Adrenal gland (tissue), 5 donors: ENCODE measurements around the gene INVS.

Experiments
- CTCF ChIP-seq, 6 experiments: fragments of 450-650 bp in 4 of 6; fragments of 200-600 bp in 2 of 6; sonication (generic) in 1 of 6; IDR thresholded peaks; 1 replicate in 5 of 6; 2 replicates in 1 of 6; pipeline versions ENCODE4 v1.5.1 to v1.8.0; 2016 to 2021; ENCODE audit warnings: antibody characterized with exemption in 6 of 6, mild to moderate bottlenecking in 2 of 6, moderate library complexity in 1 of 6
- POLR2A ChIP-seq, 2 donors: fragments of 450-650 bp; IDR thresholded peaks; one replicate each; pipeline ENCODE4 v1.6.1; 2017; ENCODE audit warnings: antibody characterized with exemption in 2 of 2, mild to moderate bottlenecking in 2 of 2, moderate library complexity in 1 of 2
- donor health status: DM: no; HTN: no; CAD: no.

DNA sequence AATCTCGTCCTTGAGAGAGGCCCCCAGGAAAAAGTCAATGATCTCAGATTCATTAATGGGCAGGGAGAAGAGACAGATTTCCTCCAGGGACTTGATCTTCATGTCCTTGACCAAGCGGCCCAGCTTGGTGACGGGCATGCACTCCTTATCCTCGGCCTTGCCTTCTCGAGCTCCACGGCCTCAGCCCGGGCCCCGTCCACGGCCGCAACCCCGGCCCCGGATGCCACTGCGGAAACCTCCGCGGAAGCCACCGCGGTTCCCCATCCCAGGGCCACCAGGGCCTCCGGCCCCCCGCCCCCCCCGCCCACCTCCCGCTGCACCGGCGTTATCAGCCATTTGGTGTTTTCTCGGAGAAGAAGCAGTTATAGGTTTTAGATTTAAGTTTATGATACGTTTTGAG lies 18.3 kb downstream of the INVS start:
- TF ChIP-seq POLR2A (IDR thresholded peaks at IDR 0.05): no peak
- TF ChIP-seq CTCF (IDR thresholded peaks at IDR 0.05): no peak
